HepG2 (cell line): Measurements from ENCODE around the gene C16orf89. TPM values are rescaled to one million over a fixed set of nuclear protein-coding genes. Genes with fewer than 3 reads are reported as not detected.

Source experiments
- ATAC-seq: fragments of 200-7000 bp; cut with Tn5 transposase; 3 replicates; pipeline ENCODE4 v1.9.1; 2020; ENCODE audit warnings: mild to moderate bottlenecking, moderate library complexity
- BruUV-seq: library from RNA; stranded (reverse); fragments of 400-500 nt; replicated peaks from 2 replicates; lab custom pipeline; 2021; lab: Mats Ljungman, UMichigan
- CTCF ChIA-PET: fragments of 300-600 bp; formaldehyde crosslinking; extraction: SDS; loops from one replicate; lab custom pipeline; 2021; ENCODE audit warnings: low total read pairs, inconsistent platforms, low intra/inter-chr PET ratio; lab: Yijun Ruan, JAX
- POLR2A ChIA-PET: fragments of 350-600 bp; sonication (Branson Sonifier 250); formaldehyde crosslinking; loops from one replicate; lab custom pipeline; 2020; ENCODE audit warnings: antibody characterized with exemption, inconsistent platforms; lab: Yijun Ruan, JAX
- DNase-seq: peaks from one replicate; pipeline ENCODE4 v3.0.0-alpha.2; 2015; ENCODE audit warnings: low spot score
- FAIRE-seq: peaks from 3 replicates; lab custom pipeline; 2011; peaks lifted over from hg19 to GRCh38; lab: Jason Lieb, UNC
- H2AFZ ChIP-seq: one replicate; pipeline ENCODE4 v1.6.1; 2011; ENCODE audit warnings: low read length, inconsistent platforms
- H3K27ac ChIP-seq: fragments of 300-600 bp; 3 replicates; pipeline ENCODE4 v1.8.0; 2011; ENCODE audit warnings: mixed run types, mild to moderate bottlenecking, mixed read lengths, low read length, inconsistent platforms; ENCODE audit not compliant: insufficient read depth; ENCODE audit errors: extremely low read length
- H3K27me3 ChIP-seq, 2 experiments: fragments of 200-600 bp in 1 of 2; 2 replicates in 1 of 2; 3 replicates in 1 of 2; pipeline versions ENCODE4 v1.6.0 to v1.8.0; 2011; ENCODE audit warnings: low read length in 2 of 2, mild to moderate bottlenecking in 2 of 2, moderate library complexity in 2 of 2, inconsistent platforms in 1 of 2; ENCODE audit not compliant: insufficient read depth in 2 of 2, control insufficient read depth in 1 of 2
- H3K36me3 ChIP-seq, 2 experiments: fragments of 200-600 bp in 1 of 2; replicated peaks in 1 of 2; 2 replicates in 1 of 2; 3 replicates in 1 of 2; pipeline versions ENCODE4 v1.5.1 to v1.8.0; 2011; ENCODE audit warnings: low read length in 2 of 2, inconsistent platforms in 1 of 2; ENCODE audit not compliant: insufficient read depth in 2 of 2, control insufficient read depth in 1 of 2
- H3K4me1 ChIP-seq: 2 replicates; pipeline ENCODE4 v1.5.1; 2012; ENCODE audit warnings: low read length, inconsistent platforms; ENCODE audit not compliant: insufficient read depth
- H3K4me2 ChIP-seq: 2 replicates; pipeline ENCODE4 v1.6.0; 2011; ENCODE audit warnings: low read depth, low read length, inconsistent platforms
- H3K4me3 ChIP-seq, 3 experiments: fragments of 200-600 bp in 1 of 3; sonication (generic), shearing (Covaris generic) in 1 of 3; replicated peaks in 1 of 3; 2 replicates each; pipeline ENCODE4 v1.5.1; 2011 to 2016; ENCODE audit warnings: low read length in 3 of 3, inconsistent platforms in 2 of 3, low read depth in 2 of 3, mild to moderate bottlenecking in 2 of 3, control low read depth in 1 of 3, mixed read lengths in 1 of 3; ENCODE audit not compliant: insufficient read depth in 1 of 3
- H3K79me2 ChIP-seq: one replicate; pipeline ENCODE4 v1.6.1; 2011; ENCODE audit warnings: low read length, inconsistent platforms; ENCODE audit not compliant: insufficient read depth
- H3K9ac ChIP-seq: 2 replicates; pipeline ENCODE4 v1.6.0; 2011; ENCODE audit warnings: mild to moderate bottlenecking, low read depth, low read length, inconsistent platforms; ENCODE audit not compliant: insufficient read depth
- H3K9me3 ChIP-seq: 2 replicates; pipeline ENCODE4 v1.5.1; 2012; ENCODE audit warnings: mild to moderate bottlenecking, low read length
- H4K20me1 ChIP-seq: 2 replicates; pipeline ENCODE4 v1.6.0; 2011; ENCODE audit warnings: inconsistent platforms, mild to moderate bottlenecking, low read length, moderate library complexity; ENCODE audit not compliant: insufficient read depth
- WGBS: methylation state at CpG from one replicate; pipeline ENCODE4 v1.1.6; 2017; ENCODE audit warnings: low lambda C conversion rate; 5-methylcytosine and 5-hydroxymethylcytosine counted together
- in situ Hi-C: cut with HindIII; loops from 2 replicates; pipeline ENCODE4 v1.10.0; 2017; ENCODE audit warnings: low pct_unique_long_range_greater_than_20kb; ENCODE audit not compliant: extremely low pct_ligation_motif_present
- intact Hi-C: fragments of 100-400 bp; cut with micrococcal nuclease; formaldehyde crosslinking; loops from one replicate; pipeline ENCODE4 v1.10.0; 2022; ENCODE audit not compliant: unreplicated experiment
- polyA plus RNA-seq, 8 experiments: library from polyadenylated mRNA; depleted of rRNA in 3 of 8; stranded (reverse) in 7 of 8; unstranded in 1 of 8; fragments of >200 nt; fragmentation: Illumina TruSeq in 4 of 8; extraction: Trizol in 4 of 8; gene quantifications; 2 replicates each; pipeline versions ENCODE4 v1.2.1 to v1.2.3, GENCODE V29; 2011 to 2016; ENCODE audit warnings: low read depth in 4 of 8, missing spikeins in 1 of 8, mixed read lengths in 1 of 8; ENCODE audit not compliant: insufficient read depth in 1 of 8
- total RNA-seq, 5 experiments: library from RNA; depleted of rRNA; stranded (reverse); fragments of >200 nt; fragmentation: Illumina TruSeq; extraction: Trizol; gene quantifications; 2 replicates each; pipeline ENCODE4 v1.2.3, GENCODE V29; 2016; ENCODE audit warnings: low read depth in 1 of 5
- TF ChIP-seq, protein P1 (sequence below): sonication (generic); formaldehyde crosslinking; IDR thresholded peaks from 2 replicates; pipeline ENCODE4 v1.5.1; 2020; ENCODE audit warnings: mild to moderate bottlenecking, missing genetic modification reagents, moderate library complexity
- TF ChIP-seq, protein P2 (sequence below): sonication (generic); formaldehyde crosslinking; IDR thresholded peaks from 2 replicates; pipeline ENCODE4 v1.4.0; 2020; ENCODE audit warnings: missing genetic modification reagents, mild to moderate bottlenecking, borderline replicate concordance

Gene C16orf89
- total and polyA plus RNA-seq, 2 of the 13 experiments (the other 11 are each of a cell fraction or from before 2014, with no cell fraction given): 1.9 to 3.4 TPM

DNA sequence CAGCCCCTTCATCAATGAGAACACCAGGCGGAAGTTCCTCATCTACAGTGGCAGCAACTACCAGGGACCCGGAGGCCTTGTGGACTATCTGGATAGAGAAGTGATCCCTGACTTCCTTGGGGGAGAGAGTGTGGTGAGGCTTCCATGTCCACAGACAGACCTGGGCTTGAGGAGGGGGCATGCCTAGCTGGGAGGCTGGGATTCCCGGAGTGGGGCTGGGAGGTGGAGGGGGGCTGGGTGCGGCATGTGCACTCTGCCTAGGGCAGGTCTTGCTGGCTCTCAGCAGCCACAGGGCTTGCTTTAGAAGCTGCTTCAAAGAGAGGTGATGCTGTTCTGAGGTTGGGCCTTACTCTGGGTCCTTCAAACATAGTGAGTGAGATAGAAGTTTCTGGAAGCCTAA is 59.8 kb downstream of the C16orf89 start:
- no peak for FAIRE-seq
- BruUV-seq: no TSS peak
- Histone ChIP-seq H2AFZ (no peak overlapping the region), H3K79me2 (no peaks in the 10 kb centered on the region), H3K4me2 (no peak overlapping the region), H3K4me1 (peaks cover 51% of the 10 kb centered on the region), H3K9me3 (no peaks in the 10 kb centered on the region), H4K20me1 (no peaks in the 10 kb centered on the region), H3K4me3 (no peak overlapping the region), H3K27me3 (peaks cover 11 to 54% of the 10 kb centered on the region in 2 experiments; a peak in 4 of 5 replicates), H3K36me3 (no peaks in the 10 kb centered on the region), H3K27ac (no peak overlapping the region), H3K9ac (no peak overlapping the region)
- CTCF ChIA-PET: no interaction called here
- no peak for ATAC-seq
- in situ Hi-C loops: no loop called here
- TF ChIP-seq, protein P1, sequence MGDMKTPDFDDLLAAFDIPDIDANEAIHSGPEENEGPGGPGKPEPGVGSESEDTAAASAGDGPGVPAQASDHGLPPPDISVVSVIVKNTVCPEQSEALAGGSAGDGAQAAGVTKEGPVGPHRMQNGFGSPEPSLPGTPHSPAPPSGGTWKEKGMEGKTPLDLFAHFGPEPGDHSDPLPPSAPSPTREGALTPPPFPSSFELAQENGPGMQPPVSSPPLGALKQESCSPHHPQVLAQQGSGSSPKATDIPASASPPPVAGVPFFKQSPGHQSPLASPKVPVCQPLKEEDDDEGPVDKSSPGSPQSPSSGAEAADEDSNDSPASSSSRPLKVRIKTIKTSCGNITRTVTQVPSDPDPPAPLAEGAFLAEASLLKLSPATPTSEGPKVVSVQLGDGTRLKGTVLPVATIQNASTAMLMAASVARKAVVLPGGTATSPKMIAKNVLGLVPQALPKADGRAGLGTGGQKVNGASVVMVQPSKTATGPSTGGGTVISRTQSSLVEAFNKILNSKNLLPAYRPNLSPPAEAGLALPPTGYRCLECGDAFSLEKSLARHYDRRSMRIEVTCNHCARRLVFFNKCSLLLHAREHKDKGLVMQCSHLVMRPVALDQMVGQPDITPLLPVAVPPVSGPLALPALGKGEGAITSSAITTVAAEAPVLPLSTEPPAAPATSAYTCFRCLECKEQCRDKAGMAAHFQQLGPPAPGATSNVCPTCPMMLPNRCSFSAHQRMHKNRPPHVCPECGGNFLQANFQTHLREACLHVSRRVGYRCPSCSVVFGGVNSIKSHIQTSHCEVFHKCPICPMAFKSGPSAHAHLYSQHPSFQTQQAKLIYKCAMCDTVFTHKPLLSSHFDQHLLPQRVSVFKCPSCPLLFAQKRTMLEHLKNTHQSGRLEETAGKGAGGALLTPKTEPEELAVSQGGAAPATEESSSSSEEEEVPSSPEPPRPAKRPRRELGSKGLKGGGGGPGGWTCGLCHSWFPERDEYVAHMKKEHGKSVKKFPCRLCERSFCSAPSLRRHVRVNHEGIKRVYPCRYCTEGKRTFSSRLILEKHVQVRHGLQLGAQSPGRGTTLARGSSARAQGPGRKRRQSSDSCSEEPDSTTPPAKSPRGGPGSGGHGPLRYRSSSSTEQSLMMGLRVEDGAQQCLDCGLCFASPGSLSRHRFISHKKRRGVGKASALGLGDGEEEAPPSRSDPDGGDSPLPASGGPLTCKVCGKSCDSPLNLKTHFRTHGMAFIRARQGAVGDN (CRISPR knock-in tag): no peak
- TF ChIP-seq, protein P2, sequence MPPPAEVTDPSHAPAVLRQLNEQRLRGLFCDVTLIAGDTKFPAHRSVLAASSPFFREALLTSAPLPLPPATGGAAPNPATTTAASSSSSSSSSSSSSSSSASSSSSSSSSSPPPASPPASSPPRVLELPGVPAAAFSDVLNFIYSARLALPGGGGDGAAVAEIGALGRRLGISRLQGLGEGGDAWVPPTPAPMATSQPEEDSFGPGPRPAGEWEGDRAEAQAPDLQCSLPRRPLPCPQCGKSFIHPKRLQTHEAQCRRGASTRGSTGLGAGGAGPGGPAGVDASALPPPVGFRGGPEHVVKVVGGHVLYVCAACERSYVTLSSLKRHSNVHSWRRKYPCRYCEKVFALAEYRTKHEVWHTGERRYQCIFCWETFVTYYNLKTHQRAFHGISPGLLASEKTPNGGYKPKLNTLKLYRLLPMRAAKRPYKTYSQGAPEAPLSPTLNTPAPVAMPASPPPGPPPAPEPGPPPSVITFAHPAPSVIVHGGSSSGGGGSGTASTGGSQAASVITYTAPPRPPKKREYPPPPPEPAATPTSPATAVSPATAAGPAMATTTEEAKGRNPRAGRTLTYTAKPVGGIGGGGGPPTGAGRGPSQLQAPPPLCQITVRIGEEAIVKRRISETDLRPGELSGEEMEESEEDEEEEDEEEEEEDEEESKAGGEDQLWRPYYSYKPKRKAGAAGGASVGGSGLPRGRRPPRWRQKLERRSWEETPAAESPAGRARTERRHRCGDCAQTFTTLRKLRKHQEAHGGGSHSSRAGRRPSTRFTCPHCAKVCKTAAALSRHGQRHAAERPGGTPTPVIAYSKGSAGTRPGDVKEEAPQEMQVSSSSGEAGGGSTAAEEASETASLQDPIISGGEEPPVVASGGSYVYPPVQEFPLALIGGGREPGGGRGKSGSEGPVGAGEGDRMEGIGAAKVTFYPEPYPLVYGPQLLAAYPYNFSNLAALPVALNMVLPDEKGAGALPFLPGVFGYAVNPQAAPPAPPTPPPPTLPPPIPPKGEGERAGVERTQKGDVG (CRISPR knock-in tag): 0 out of 2 replicates have a peak, but pooled peaks have one; percentile 17
- WGBS: 20% methylated on average over 4 of the region's 4 CpGs
- DNase-seq: no peak
- POLR2A ChIA-PET: interaction anchor here (1.3 kb wide), 1 partner anchor 25 kb away, joined by 3 read pairs; no protein-coding TSS in a partner anchor
- intact Hi-C loops: no loop called here
